GM21786 (cell line): ENCODE measurements around the gene CD209.

Experiments used
- ATAC-seq: cut with Tn5 transposase; IDR thresholded peaks from one replicate; pipeline ENCODE4 v1.9.1; 2021; ENCODE audit not compliant: unreplicated experiment

CD209 gene

DNA sequence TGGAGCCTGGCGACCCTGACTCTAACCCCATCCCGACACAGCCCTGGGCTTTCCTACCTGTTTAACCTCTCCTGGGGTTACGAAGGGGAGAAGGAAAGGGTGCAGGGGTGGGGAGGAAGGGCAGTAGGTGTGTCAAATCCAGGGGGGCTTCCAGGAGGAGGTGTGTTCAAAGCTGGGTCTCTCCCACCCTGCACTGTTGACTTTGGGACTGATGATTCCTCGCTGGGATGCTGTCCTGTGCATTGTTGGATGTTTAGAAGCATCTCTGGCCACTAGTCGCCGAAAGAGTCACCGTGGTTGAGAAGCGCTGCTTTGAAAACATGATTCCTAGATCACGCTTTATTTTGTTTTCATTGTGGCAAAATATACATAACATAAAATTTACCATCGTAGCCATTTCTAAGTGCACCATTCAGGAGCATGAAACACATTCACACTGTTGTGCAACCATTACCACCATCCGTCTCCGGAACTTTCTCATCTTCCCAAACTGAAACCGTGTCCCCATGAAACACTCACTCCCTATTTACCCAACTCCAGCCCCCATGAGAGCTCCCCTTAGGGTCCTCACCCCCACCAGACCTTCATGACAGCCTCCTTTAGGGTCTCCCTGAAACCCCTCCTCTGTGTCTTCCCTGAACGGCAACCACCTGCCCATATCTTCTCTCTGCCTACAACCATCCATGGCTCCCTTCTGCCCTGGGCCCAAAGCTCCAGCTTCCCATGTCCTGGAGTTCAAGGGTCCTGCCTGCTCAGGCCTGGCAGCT lies 41.0 kb downstream of the CD209 start:
- no peak for ATAC-seq

- ATAC-seq, result peak; percentile 47
These were observed 41.7 kb downstream of the CD209 start for GRCh38 chr19:7705387-7706187.

- ATAC-seq, result no peak
These were observed 42.9 kb downstream of the CD209 start for GRCh38 chr19:7704280-7705060.

DNA sequence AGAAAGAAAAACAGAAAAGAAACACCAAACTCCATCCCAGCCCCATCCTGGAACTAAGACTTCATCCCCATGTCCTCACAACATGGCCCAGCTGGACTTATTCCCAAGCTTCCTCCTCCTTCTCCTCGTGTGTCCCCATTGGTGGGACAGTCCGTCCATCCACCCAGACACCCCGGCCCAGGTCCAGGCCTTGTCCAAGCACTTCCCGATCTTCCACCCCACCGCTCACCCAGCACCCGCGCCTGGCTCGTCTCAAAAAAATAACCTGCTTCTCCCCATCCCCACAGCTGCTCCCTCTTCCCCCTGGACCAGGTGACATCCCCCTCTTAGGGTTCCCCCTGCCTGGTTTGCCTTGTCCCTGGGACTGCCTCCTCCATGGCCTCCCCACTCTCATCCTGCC lies 44.0 kb downstream of the CD209 start:
- ATAC-seq, result no peak

DNA sequence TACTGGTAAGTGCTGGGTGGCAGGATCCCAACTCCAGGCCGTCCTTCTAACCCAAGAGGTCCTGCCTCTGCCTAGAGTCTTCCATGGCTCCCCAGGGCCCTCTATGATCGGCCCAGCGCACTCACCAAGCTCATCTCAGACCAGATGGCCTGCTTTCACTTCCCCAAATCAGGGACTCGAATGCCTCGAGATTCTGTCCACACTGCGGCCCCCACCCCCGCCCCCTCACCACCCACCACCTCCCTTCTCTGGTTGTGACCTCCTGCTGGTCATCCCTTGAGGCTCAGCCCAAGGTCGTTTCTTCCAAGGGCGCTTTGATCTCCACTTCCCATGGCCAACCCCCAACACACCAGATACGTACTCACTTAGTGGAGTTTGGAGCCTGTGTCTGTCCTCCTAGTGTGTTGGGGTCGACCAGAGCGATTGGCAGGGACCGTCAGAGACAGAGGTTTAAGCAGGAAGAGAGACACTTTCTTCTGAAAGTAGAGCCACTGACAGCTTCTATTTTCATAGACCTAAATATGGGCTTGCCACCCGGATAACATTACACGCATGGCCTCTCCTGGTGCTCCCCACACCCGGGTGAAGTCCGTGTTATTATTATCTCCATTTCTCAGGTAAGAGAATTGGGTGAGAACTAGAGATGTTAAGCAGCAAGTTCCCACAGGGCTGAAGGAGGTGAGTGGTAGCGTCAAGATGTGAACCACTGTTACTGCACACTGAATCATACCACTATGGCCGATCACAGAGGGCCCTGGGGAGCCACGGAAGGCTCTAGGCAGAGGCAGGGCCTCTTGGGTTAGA lies 45.5 kb downstream of the CD209 start, which contains the start of gene FCER2:
FCER2 (minus strand) TSS at position 478 of the 804 bp plus-strand sequence. CDS start 2,371 bp downstream, outside the sequence.
- peak; percentile 57 for ATAC-seq

GRCh38 chr19:7701049-7701653 lies 46.2 kb downstream of the CD209 start:
- no peak for ATAC-seq

- no peak for ATAC-seq
These were observed 47.6 kb downstream of the CD209 start for GRCh38 chr19:7699417-7700401.

GRCh38 chr19:7699003-7699402 lies 48.3 kb downstream of the CD209 start:
- ATAC-seq, result no peak

DNA sequence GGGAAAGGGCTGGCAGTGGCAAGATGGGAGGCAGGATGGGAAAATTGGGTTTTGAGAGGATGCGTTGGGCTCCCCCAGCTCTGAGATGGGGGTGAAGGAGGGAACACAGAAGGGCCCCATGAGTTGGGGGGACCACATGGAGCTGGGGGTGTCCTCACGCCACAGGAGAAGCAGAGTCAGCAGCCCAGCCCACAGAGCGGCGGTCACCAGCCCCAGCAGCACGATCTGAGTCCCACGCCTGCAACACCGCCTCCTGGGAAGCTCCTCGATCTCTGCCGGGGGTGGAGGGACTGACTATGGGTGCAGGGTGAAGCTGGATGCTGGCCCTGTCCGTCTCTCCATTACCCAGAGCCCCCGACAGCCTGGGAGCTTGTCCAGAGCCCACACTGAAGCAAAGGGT lies 48.8 kb downstream of the CD209 start:
- ATAC-seq, result no peak

GRCh38 chr19:7697721-7698287 lies 49.5 kb downstream of the CD209 start:
- no peak for ATAC-seq

DNA sequence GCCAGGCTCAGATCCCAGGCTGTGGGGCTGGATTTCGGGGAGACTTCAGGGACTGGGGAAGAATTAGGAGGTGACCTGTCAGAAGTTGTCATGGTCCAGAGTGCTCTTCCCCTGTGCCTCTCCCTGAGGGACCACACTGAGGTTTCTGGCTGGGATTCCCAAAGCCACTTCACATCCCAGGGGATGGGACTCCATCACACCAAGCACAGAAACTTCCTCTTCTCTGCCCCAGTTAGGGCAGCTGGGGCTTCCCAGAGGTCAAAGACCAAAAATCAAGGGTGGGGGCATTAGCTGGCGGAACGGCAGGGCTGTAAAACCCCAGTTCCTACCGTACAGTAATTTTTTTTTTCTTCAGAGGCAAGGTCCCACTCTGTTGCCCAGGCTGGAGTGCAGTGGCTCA lies 52.8 kb downstream of the CD209 start:
- ATAC-seq, result no peak

- ATAC-seq, result no peak
These were observed 54.8 kb downstream of the CD209 start for GRCh38 chr19:7692417-7693088.

- ATAC-seq, result no peak
These were observed 55.8 kb downstream of the CD209 start for GRCh38 chr19:7691497-7691896.

- ATAC-seq, result no peak
These were observed 56.5 kb downstream of the CD209 start for GRCh38 chr19:7690779-7691258.
